Measurements from ENCODE around the gene DHRS2. TPM values are rescaled to one million over a fixed set of nuclear protein-coding genes. Genes with fewer than 3 reads are reported as not detected.
"Not testable (repeated sequence)": the region's sequence is repeated elsewhere in the genome, so short reads cannot be mapped to it uniquely, and the experiment has no call there.

The DHRS2 gene
- total RNA-seq, 4 donors from 2014 or later = 0.28 to 0.37 TPM; not detected in 2

DNA sequence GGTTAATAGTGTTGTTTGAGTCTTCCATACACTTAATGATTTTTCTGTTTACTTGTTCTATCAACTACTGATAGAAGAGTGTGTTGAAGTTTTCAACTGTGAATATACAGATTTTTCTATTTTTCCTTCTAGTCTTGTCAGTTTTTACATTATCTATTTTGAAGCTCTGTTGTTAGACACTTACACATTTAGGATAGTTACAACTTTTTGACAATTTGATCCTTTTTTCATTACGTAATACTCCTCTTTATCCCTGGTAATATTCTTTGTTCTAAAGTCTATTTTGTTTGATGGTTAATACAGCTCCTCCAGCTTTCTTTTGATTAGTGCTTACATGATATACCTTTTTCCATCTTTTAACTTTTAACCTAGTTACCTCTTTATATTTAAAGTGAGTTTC, 45.2 kb downstream of the DHRS2 start:
- H3K36me3 ChIP-seq = no peaks in the 10 kb centered on the region
- TF ChIP-seq POLR2A (IDR thresholded peaks at IDR 0.05) (no peak), CTCF (IDR thresholded peaks at IDR 0.05) (no peak)
- H3K27ac ChIP-seq = no peak overlapping the region
- no peak for DNase-seq
- no peaks in the 10 kb centered on the region for H3K9me3 ChIP-seq
- no peaks in the 10 kb centered on the region for H3K4me1 ChIP-seq
- no peak overlapping the region for H3K4me3 ChIP-seq
- H3K27me3 ChIP-seq = no peaks in the 10 kb centered on the region
- intact Hi-C loops (cut with DNase I; ENCODE audit: low total_unique reads) = no loop called here

- H3K9me3 ChIP-seq; H3K4me3 ChIP-seq; H3K27ac ChIP-seq; H3K27me3 ChIP-seq; intact Hi-C loops (cut with DNase I; ENCODE audit: low total_unique reads); H3K4me1 ChIP-seq; DNase-seq; H3K36me3 ChIP-seq: not testable (repeated sequence)
Measured at GRCh38 chr14:23689709-23690514, 53.7 kb downstream of the DHRS2 start.

GRCh38 chr14:23692416-23692815, 56.3 kb downstream of the DHRS2 start:
- TF ChIP-seq CTCF (IDR thresholded peaks at IDR 0.05) (no peak), POLR2A (IDR thresholded peaks at IDR 0.05) (no peak)
- no peak for DNase-seq

DNA sequence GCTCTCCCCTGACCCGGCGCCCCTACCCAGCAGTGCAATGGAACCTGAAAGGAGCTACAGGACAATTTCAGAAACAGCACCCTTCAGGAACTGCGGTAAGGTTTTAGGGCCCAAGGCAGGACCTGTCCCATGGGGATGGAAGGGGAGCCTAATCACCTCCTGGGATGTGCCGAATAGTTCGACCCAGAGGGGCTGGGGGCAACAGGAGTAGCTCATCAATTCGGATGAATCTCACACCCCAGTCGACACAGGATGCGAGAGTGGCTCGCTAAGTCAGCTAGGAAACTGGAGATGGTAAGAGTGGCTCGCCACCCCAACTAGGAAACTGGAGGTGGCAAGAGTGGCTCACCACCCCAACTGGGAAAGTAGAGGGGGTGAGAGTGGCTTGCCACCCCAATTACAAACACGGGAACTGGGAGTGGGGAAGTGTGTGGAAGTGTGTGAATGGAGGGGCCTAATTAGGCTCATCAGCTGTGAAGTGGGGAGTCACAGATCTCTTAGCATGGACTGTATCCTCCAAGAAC, 57.1 kb downstream of the DHRS2 start:
- no peak for DNase-seq
- no peak overlapping the region for H3K4me3 ChIP-seq
- no peaks in the 10 kb centered on the region for H3K9me3 ChIP-seq
- H3K27me3 ChIP-seq = no peaks in the 10 kb centered on the region
- no peaks in the 10 kb centered on the region for H3K36me3 ChIP-seq
- TF ChIP-seq CTCF (IDR thresholded peaks at IDR 0.05) = no peak
- no peak for TF ChIP-seq POLR2A (IDR thresholded peaks at IDR 0.05)
- intact Hi-C loops (cut with DNase I; ENCODE audit: low total_unique reads) = no loop called here
- H3K4me1 ChIP-seq = peaks cover 0 to 10% of the 10 kb centered on the region in 2 donors
- no peak overlapping the region for H3K27ac ChIP-seq

More at GRCh38 chr14:23692416-23692815, 56.3 kb downstream of the DHRS2 start:
- H3K27ac ChIP-seq = no peak overlapping the region
- H3K36me3 ChIP-seq = no peaks in the 10 kb centered on the region
- H3K27me3 ChIP-seq = no peaks in the 10 kb centered on the region
- H3K4me1 ChIP-seq = peaks cover 0 to 10% of the 10 kb centered on the region in 2 donors
- no peak overlapping the region for H3K4me3 ChIP-seq
- H3K9me3 ChIP-seq = no peaks in the 10 kb centered on the region
- intact Hi-C loops (cut with DNase I; ENCODE audit: low total_unique reads) = no loop called here

GRCh38 chr14:23694085-23694948, 58.2 kb downstream of the DHRS2 start:
- no peaks in the 10 kb centered on the region for H3K27me3 ChIP-seq
- H3K27ac ChIP-seq = peak overlapping the region in 1 of 2 donors; percentile 32
- TF ChIP-seq CTCF (IDR thresholded peaks at IDR 0.05) (no peak), POLR2A (IDR thresholded peaks at IDR 0.05) (no peak)
- no peak overlapping the region for H3K4me3 ChIP-seq
- no peaks in the 10 kb centered on the region for H3K36me3 ChIP-seq
- peaks cover 0 to 10% of the 10 kb centered on the region in 2 donors for H3K4me1 ChIP-seq
- no peaks in the 10 kb centered on the region for H3K9me3 ChIP-seq
- intact Hi-C loops (cut with DNase I; ENCODE audit: low total_unique reads) = no loop called here
- no peak for DNase-seq

Other genes starting within 250 kb of the DHRS2 start
- gene MYH6, start 228.1 kb upstream of the DHRS2 start, total RNA-seq = under 1 TPM in 1 of 4 donors, not detected in 3; 0.07 TPM
- gene MYH7, start 200.7 kb upstream of the DHRS2 start, total RNA-seq = 1 to 10 TPM in 1 of 4 donors, not detected in 3; 1.6 TPM
- 10 to 100 TPM; 14.3 to 53.5 (median 38.9) TPM for gene NGDN, start 166.7 kb upstream of the DHRS2 start, total RNA-seq
- gene ZFHX2, start 84.6 kb upstream of the DHRS2 start, total RNA-seq = 1 to 10 TPM in 1 of 4 donors, under 1 TPM in 1, not detected in 2; 0.35 to 1.7 TPM
- gene THTPA, start 80.1 kb upstream of the DHRS2 start, total RNA-seq = 10 to 100 TPM in 3 of 4 donors, 1 to 10 TPM in 1; 6.4 to 16.8 (median 15.2) TPM
- gene AP1G2, start 68.6 kb upstream of the DHRS2 start, total RNA-seq = 10 to 100 TPM; 38.9 to 98.8 (median 68.8) TPM
- gene JPH4, start 57.6 kb upstream of the DHRS2 start, total RNA-seq = 10 to 100 TPM in 2 of 4 donors, 1 to 10 TPM in 2; 2.4 to 49.2 (median 19.9) TPM